HCT116 (cell line): ENCODE measurements around the gene ISYNA1. TPM values are rescaled to one million over a fixed set of nuclear protein-coding genes. Genes with fewer than 3 reads are reported as not detected.
A peak's percentile ranks its signal among the peaks of the same experiment; 100 is the strongest.

Experiments
- ATAC-seq: fragments of 200-7000 bp; cut with Tn5 transposase; 2 replicates; pipeline ENCODE4 v1.9.1; 2020; ENCODE audit warnings: mild to moderate bottlenecking, moderate library complexity
- BruUV-seq: library from RNA; stranded (reverse); fragments of 400-500 nt; replicated peaks from 2 replicates; lab custom pipeline; 2021; lab: Mats Ljungman, UMichigan
- CTCF ChIA-PET: fragments of 300-600 bp; sonication (Branson Sonifier 250); formaldehyde crosslinking; loops from one replicate; lab custom pipeline; 2021; ENCODE audit warnings: antibody characterized with exemption; lab: Charles Lee
- POLR2A ChIA-PET: fragments of 300-600, 350-600 bp; sonication (Branson Sonifier 250); formaldehyde crosslinking; loops from one replicate; lab custom pipeline; 2021; ENCODE audit warnings: antibody characterized with exemption; lab: Charles Lee
- RAD21 ChIA-PET, 2 experiments: fragments of 300-600 bp; sonication (Branson Sonifier 250); formaldehyde crosslinking; loops; one replicate each; lab custom pipeline; 2023; ENCODE audit warnings: low total read pairs in 2 of 2; ENCODE audit not compliant: uncharacterized antibody in 2 of 2, unreplicated experiment in 2 of 2, low non-redundant PET in 1 of 2; lab: Charles Lee
- DNase-seq: peaks from one replicate; pipeline ENCODE4 v3.0.0-alpha.2; 2010; ENCODE audit warnings: low read depth, low spot score
- H2AFZ ChIP-seq: fragments of 200-600 bp; shearing (Covaris generic), sonication (generic); 2 replicates; pipeline ENCODE4 v1.6.1; 2017; ENCODE audit warnings: low read depth, mixed run types, mixed read lengths, antibody characterized with exemption, low read length; ENCODE audit not compliant: poor library complexity, severe bottlenecking
- H3K27ac ChIP-seq: 2 replicates; pipeline ENCODE4 v1.5.1; 2012; ENCODE audit warnings: low read depth, low read length
- H3K27me3 ChIP-seq: fragments of 200-600 bp; sonication (generic); 2 replicates; pipeline ENCODE4 v1.6.1; 2016; ENCODE audit warnings: mixed run types, low read length, mixed read lengths; ENCODE audit not compliant: insufficient read depth
- H3K36me3 ChIP-seq, 2 experiments: fragments of 200-500 bp in 1 of 2; fragments of 200-600 bp in 1 of 2; sonication (Bioruptor generic) in 1 of 2; sonication (generic) in 1 of 2; 2 replicates each; pipeline versions ENCODE4 v1.5.1 to v1.6.1; 2014 to 2016; ENCODE audit warnings: low read length in 2 of 2, inconsistent platforms in 1 of 2, mixed read lengths in 1 of 2, mixed run types in 1 of 2; ENCODE audit not compliant: insufficient read depth in 2 of 2, control insufficient read depth in 1 of 2
- H3K4me1 ChIP-seq, 2 experiments: fragments of 200-600 bp in 1 of 2; sonication (generic) in 1 of 2; 2 replicates each; pipeline versions ENCODE4 v1.5.1 to v1.6.1; 2012 to 2017; ENCODE audit warnings: low read length in 2 of 2, inconsistent platforms in 1 of 2, mild to moderate bottlenecking in 1 of 2, mixed read lengths in 1 of 2, mixed run types in 1 of 2, moderate library complexity in 1 of 2; ENCODE audit not compliant: insufficient read depth in 2 of 2, control insufficient read depth in 1 of 2
- H3K4me2 ChIP-seq: fragments of 200-600 bp; sonication (generic); 2 replicates; pipeline ENCODE4 v1.6.1; 2017; ENCODE audit warnings: mixed run types, low read length, mixed read lengths
- H3K4me3 ChIP-seq, 2 experiments: fragments of 200-600 bp in 1 of 2; sonication (generic) in 1 of 2; replicated peaks in 1 of 2; 2 replicates each; pipeline ENCODE4 v1.5.1; 2011 to 2016; ENCODE audit warnings: low read length in 2 of 2, control low read depth in 1 of 2, low read depth in 1 of 2, mild to moderate bottlenecking in 1 of 2, mixed read lengths in 1 of 2, mixed run types in 1 of 2
- H3K79me2 ChIP-seq: fragments of 200-600 bp; sonication (generic); 2 replicates; pipeline ENCODE4 v1.6.1; 2017; ENCODE audit warnings: mild to moderate bottlenecking, mixed run types, low read length, moderate library complexity, mixed read lengths; ENCODE audit not compliant: insufficient read depth
- H3K9ac ChIP-seq: fragments of 200-600 bp; sonication (generic); 2 replicates; pipeline ENCODE4 v1.6.1; 2016; ENCODE audit warnings: low read length, mixed read lengths
- H3K9me2 ChIP-seq: fragments of 200-600 bp; sonication (generic), shearing (Covaris generic); 2 replicates; pipeline ENCODE4 v1.6.1; 2017; ENCODE audit warnings: mixed run types, mild to moderate bottlenecking, moderate library complexity; ENCODE audit not compliant: insufficient read depth
- H3K9me3 ChIP-seq, 2 experiments: fragments of 200-500 bp in 1 of 2; fragments of 200-600 bp in 1 of 2; sonication (Bioruptor generic) in 1 of 2; sonication (generic) in 1 of 2; 2 replicates each; pipeline ENCODE4 v1.6.1; 2014 to 2017; ENCODE audit warnings: low read length in 2 of 2, mixed read lengths in 2 of 2, inconsistent platforms in 1 of 2, low read depth in 1 of 2, mild to moderate bottlenecking in 1 of 2, mixed run types in 1 of 2, moderate library complexity in 1 of 2; ENCODE audit not compliant: control insufficient read depth in 1 of 2, insufficient read depth in 1 of 2
- H4K20me1 ChIP-seq: fragments of 200-600 bp; sonication (generic), shearing (Covaris generic); 2 replicates; pipeline ENCODE4 v1.6.1; 2017; ENCODE audit warnings: mixed run types, mild to moderate bottlenecking, moderate library complexity; ENCODE audit not compliant: insufficient read depth
- ATF3 ChIP-seq: IDR thresholded peaks from 2 replicates; pipeline ENCODE4 v1.6.1; 2012
- CBX3 ChIP-seq: IDR thresholded peaks from 2 replicates; pipeline ENCODE4 v1.6.1; 2012; ENCODE audit warnings: low read depth
- CEBPB ChIP-seq: IDR thresholded peaks from 2 replicates; pipeline ENCODE4 v1.6.1; 2012; ENCODE audit warnings: low read depth
- CTCF ChIP-seq, 3 experiments: fragments of 200-600 bp in 1 of 3; sonication (generic) in 1 of 3; IDR thresholded peaks in 2 of 3; conservative IDR thresholded peaks in 1 of 3; 2 replicates each; pipeline ENCODE4 v1.5.1; 2012 to 2017; ENCODE audit warnings: low read depth in 2 of 3, low read length in 2 of 3, antibody characterized with exemption in 1 of 3, borderline replicate concordance in 1 of 3, control low read depth in 1 of 3, mild to moderate bottlenecking in 1 of 3, mixed read lengths in 1 of 3, mixed run types in 1 of 3, moderate library complexity in 1 of 3; ENCODE audit not compliant: insufficient read depth in 1 of 3
- EGR1 ChIP-seq: IDR thresholded peaks from 2 replicates; pipeline ENCODE4 v1.6.1; 2012; ENCODE audit warnings: low read depth
- EZH2 ChIP-seq: fragments of 200-600 bp; sonication (generic); IDR thresholded peaks from 2 replicates; pipeline ENCODE4 v1.6.1; 2017; ENCODE audit warnings: antibody characterized with exemption, mixed run types
- EZH2phosphoT487 ChIP-seq: fragments of 200-600 bp; IDR thresholded peaks from 2 replicates; pipeline ENCODE4 v1.6.1; 2018; ENCODE audit warnings: antibody characterized with exemption, borderline replicate concordance
- FOSL1 ChIP-seq: IDR thresholded peaks from 2 replicates; pipeline ENCODE4 v1.6.1; 2012; ENCODE audit warnings: low read depth
- JUND ChIP-seq: IDR thresholded peaks from 2 replicates; pipeline ENCODE4 v1.6.1; 2012
- MAX ChIP-seq: IDR thresholded peaks from 2 replicates; pipeline ENCODE4 v1.6.1; 2012
- RAD21 ChIP-seq: IDR thresholded peaks from 2 replicates; pipeline ENCODE4 v1.6.1; 2012; ENCODE audit warnings: low read depth, mild to moderate bottlenecking
- SIN3A ChIP-seq: IDR thresholded peaks from 2 replicates; pipeline ENCODE4 v1.6.1; 2012; ENCODE audit warnings: low read depth
- SP1 ChIP-seq: IDR thresholded peaks from 2 replicates; pipeline ENCODE4 v1.6.1; 2012; ENCODE audit warnings: low read depth
- SRF ChIP-seq: IDR thresholded peaks from 2 replicates; pipeline ENCODE4 v1.6.1; 2012; ENCODE audit warnings: low read depth
- YY1 ChIP-seq: IDR thresholded peaks from 2 replicates; pipeline ENCODE4 v1.6.1; 2011; ENCODE audit warnings: low read length, low read depth, moderate library complexity, mild to moderate bottlenecking; ENCODE audit not compliant: insufficient replicate concordance; ENCODE audit errors: extremely low read depth
- ZFX ChIP-seq: fragments of 450-650 bp; IDR thresholded peaks from 2 replicates; pipeline ENCODE4 v1.6.1; 2017
- ZNF274 ChIP-seq: fragments of 200-500 bp; sonication (Bioruptor generic); IDR thresholded peaks from 2 replicates; pipeline ENCODE4 v1.6.1; 2014; ENCODE audit warnings: mild to moderate bottlenecking, low read depth, low read length, inconsistent platforms
- intact Hi-C: fragments of 100-400 bp; cut with micrococcal nuclease; formaldehyde crosslinking; loops from 2 replicates; pipeline ENCODE4 v1.10.0; 2022
- total RNA-seq: library from RNA; stranded (reverse); gene quantifications from one replicate; pipeline ENCODE4 v1.2.1, GENCODE V29; 2021; ENCODE audit not compliant: unreplicated experiment
- TF ChIP-seq, protein P1 (sequence below): IDR thresholded peaks from 2 replicates; pipeline ENCODE4 v1.6.1; 2012; ENCODE audit warnings: low read depth

The ISYNA1 gene
- total RNA-seq, 1 experiment from 2014 or later: 365 TPM

GRCh38 chr19:18419195-18419698, 18.7 kb downstream of the ISYNA1 start, which contains the start of gene SSBP4 (continued):
- TF ChIP-seq EGR1 (no peak; the same call in 1 of the 2 replicates), ATF3 (no peak), SRF (no peak)
- TF ChIP-seq, all 23 proteins: peak for 5

DNA sequence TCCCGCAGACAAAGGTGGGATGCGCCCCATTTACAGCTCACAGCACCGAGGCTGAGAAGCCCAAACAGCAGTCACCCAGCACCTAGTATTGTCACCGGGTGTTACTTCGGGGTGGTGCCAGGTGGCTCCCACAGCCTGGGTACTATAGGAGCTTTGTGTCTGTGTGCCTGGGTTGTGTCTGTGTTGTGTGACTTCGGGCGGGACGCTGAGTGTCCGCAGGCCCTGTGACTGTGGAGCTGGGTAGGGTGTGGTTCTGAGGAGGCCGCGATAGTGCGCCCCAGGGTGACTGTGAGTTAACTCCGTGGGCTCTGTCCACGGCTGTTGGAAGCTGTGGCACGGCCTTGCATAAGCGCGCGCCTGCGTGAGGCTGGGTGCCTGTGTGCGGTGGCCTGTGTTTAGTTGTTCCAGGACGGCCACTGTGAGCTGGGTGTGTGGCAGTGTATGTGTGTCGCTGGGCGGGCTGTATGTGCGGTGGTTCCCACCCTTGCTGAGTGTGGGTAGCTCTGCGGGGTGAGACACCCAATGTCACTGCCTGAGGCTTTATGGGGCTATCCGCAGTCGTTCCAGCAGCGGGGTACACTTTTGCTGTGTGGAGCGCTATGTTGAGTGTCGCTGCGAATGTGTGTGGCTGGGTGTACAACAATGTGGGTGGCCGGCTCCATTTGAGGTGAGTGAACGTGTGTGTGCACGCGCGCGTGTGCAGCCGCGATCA, 19.3 kb downstream of the ISYNA1 start:
- Histone ChIP-seq H3K4me2 (peak overlapping the region; percentile 100), H3K4me1 (peaks cover 51 to 79% of the 10 kb centered on the region in 2 experiments), H3K79me2 (peaks cover 43% of the 10 kb centered on the region), H3K4me3 (peak overlapping the region; percentile 53 to 92), H3K27me3 (no peaks in the 10 kb centered on the region), H4K20me1 (no peaks in the 10 kb centered on the region), H3K9me2 (no peaks in the 10 kb centered on the region), H2AFZ (no peak overlapping the region), H3K36me3 (no peaks in the 10 kb centered on the region; a peak in 1 of 4 replicates), H3K27ac (peak overlapping the region; percentile 98), H3K9ac (peak overlapping the region; percentile 96), H3K9me3 (no peaks in the 10 kb centered on the region)
- ChIA-PET CTCF (interaction anchor here (0.7 to 3.5 kb wide), 6 partner anchors 8 to 210 kb away, joined by 3 to 11 read pairs (median 4); partner anchors contain the start of gene GDF15), RAD21 (interaction anchor here in 1 of 2 experiments (0.6 kb wide), 1 partner anchor 18 kb away, joined by 3 read pairs; no protein-coding TSS in a partner anchor), POLR2A (interaction anchor here (0.6 to 5.3 kb wide), 9 partner anchors 16 to 138 kb away, joined by 3 to 45 read pairs (median 5); partner anchors contain the start of genes GDF15 and JUND)
- ATAC-seq (no peak), DNase-seq (no peak)
- no TSS peak for BruUV-seq
- intact Hi-C loops: no loop called here
- no peak for TF ChIP-seq ZFX
- TF ChIP-seq FOSL1: no peak
- TF ChIP-seq SP1: no peak
- no peak for TF ChIP-seq CTCF (IDR thresholded peaks at IDR 0.05 in 2 of 3, conservative IDR thresholded peaks at IDR 0.05 in 1 of 3; ENCODE audit: borderline replicate concordance in 1 of 3, insufficient read depth in 1 of 3, low read depth in 2 of 3, low read length in 2 of 3)
- TF ChIP-seq SIN3A: no peak
- no peak for TF ChIP-seq ATF3
- TF ChIP-seq CBX3: no peak
- TF ChIP-seq, protein P1, sequence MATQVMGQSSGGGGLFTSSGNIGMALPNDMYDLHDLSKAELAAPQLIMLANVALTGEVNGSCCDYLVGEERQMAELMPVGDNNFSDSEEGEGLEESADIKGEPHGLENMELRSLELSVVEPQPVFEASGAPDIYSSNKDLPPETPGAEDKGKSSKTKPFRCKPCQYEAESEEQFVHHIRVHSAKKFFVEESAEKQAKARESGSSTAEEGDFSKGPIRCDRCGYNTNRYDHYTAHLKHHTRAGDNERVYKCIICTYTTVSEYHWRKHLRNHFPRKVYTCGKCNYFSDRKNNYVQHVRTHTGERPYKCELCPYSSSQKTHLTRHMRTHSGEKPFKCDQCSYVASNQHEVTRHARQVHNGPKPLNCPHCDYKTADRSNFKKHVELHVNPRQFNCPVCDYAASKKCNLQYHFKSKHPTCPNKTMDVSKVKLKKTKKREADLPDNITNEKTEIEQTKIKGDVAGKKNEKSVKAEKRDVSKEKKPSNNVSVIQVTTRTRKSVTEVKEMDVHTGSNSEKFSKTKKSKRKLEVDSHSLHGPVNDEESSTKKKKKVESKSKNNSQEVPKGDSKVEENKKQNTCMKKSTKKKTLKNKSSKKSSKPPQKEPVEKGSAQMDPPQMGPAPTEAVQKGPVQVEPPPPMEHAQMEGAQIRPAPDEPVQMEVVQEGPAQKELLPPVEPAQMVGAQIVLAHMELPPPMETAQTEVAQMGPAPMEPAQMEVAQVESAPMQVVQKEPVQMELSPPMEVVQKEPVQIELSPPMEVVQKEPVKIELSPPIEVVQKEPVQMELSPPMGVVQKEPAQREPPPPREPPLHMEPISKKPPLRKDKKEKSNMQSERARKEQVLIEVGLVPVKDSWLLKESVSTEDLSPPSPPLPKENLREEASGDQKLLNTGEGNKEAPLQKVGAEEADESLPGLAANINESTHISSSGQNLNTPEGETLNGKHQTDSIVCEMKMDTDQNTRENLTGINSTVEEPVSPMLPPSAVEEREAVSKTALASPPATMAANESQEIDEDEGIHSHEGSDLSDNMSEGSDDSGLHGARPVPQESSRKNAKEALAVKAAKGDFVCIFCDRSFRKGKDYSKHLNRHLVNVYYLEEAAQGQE: no peak
- TF ChIP-seq SRF: no peak
- no peak for TF ChIP-seq EZH2
- TF ChIP-seq JUND: no peak
- TF ChIP-seq EGR1: no peak
- TF ChIP-seq RAD21: no peak
- no peak for TF ChIP-seq YY1
- TF ChIP-seq MAX: no peak
- no peak for TF ChIP-seq ZNF274
- TF ChIP-seq CEBPB: no peak
- no peak for TF ChIP-seq EZH2phosphoT487
